ENCODE data around the gene HMMR. TPM values are rescaled to one million over a fixed set of nuclear protein-coding genes. Genes with fewer than 3 reads are reported as not detected.

Gene HMMR
- total RNA-seq, 2 donors from 2014 or later: 68.0 to 79.8 TPM

Other genes with a start within 250 kb of the HMMR start
- 100 to 1,000 TPM; 198 to 200 TPM for gene CCNG1, start 23.0 kb upstream of the HMMR start, total RNA-seq
- 10 to 100 TPM; 46.5 to 55.7 TPM for gene NUDCD2, start 530 bp upstream of the HMMR start, total RNA-seq
- 100 to 1,000 TPM in 1 of 2 donors, 10 to 100 TPM in 1; 80.0 to 127 TPM for gene MAT2B, start 45.0 kb downstream of the HMMR start, total RNA-seq

Measured in activated T-helper 17 cell treated with anti-CD3 and anti-CD28 coated beads, Interleukin-2, amount 50 U/mL, for 72 hours (primary cell).